GM12878 (cell line): ENCODE measurements around the gene PARN. TPM values are rescaled to one million over a fixed set of nuclear protein-coding genes. Genes with fewer than 3 reads are reported as not detected.

ENCODE experiments used
- ATAC-seq: fragments of 200-7000 bp; cut with Tn5 transposase; 3 replicates; pipeline ENCODE4 v1.9.1; 2020; ENCODE audit warnings: mild to moderate bottlenecking, moderate library complexity
- BruUV-seq: library from RNA; stranded (reverse); fragments of 400-500 nt; replicated peaks from 2 replicates; lab custom pipeline; 2021; lab: Mats Ljungman, UMichigan
- CTCF ChIA-PET: fragments of 300-600 bp; sonication (Branson Sonifier 250); formaldehyde crosslinking; extraction: SDS; loops from one replicate; lab custom pipeline; 2021; ENCODE audit warnings: inconsistent platforms; lab: Yijun Ruan, JAX
- POLR2A ChIA-PET: fragments of 350-600 bp; formaldehyde crosslinking; extraction: SDS; loops from one replicate; lab custom pipeline; 2021; ENCODE audit warnings: inconsistent platforms; lab: Charles Lee
- RAD21 ChIA-PET: fragments of 300-600 bp; sonication (Branson Sonifier 250); formaldehyde crosslinking; loops from one replicate; lab custom pipeline; 2023; ENCODE audit warnings: antibody characterized with exemption; ENCODE audit not compliant: unreplicated experiment; lab: Charles Lee
- SMC1A ChIA-PET: fragments of 300-600 bp; sonication (Branson Sonifier 250); formaldehyde crosslinking; loops from one replicate; lab custom pipeline; 2023; ENCODE audit not compliant: unreplicated experiment, uncharacterized antibody; lab: Charles Lee
- DNase-seq: peaks from one replicate; pipeline ENCODE4 v3.0.0-alpha.2; 2011; ENCODE audit warnings: low read depth, low spot score
- FAIRE-seq: peaks from 3 replicates; lab custom pipeline; 2011; peaks lifted over from hg19 to GRCh38; lab: Jason Lieb, UNC
- H2AFZ ChIP-seq: 2 replicates; pipeline ENCODE4 v1.6.0; 2011; ENCODE audit warnings: low read depth, low read length, control low read depth; ENCODE audit not compliant: control insufficient read depth
- H3K27ac ChIP-seq: 2 replicates; pipeline ENCODE4 v1.5.1; 2011; ENCODE audit warnings: control low read depth; ENCODE audit not compliant: control insufficient read depth, insufficient read depth
- H3K27me3 ChIP-seq, 2 experiments: replicated peaks in 1 of 2; 2 replicates each; pipeline versions ENCODE4 v1.6.0 to v1.6.1; 2011; ENCODE audit warnings: low read length in 1 of 2; ENCODE audit not compliant: control insufficient read depth in 2 of 2, insufficient read depth in 2 of 2
- H3K36me3 ChIP-seq, 2 experiments: 2 replicates each; pipeline ENCODE4 v1.5.1; 2011; ENCODE audit warnings: low read length in 1 of 2; ENCODE audit not compliant: control insufficient read depth in 2 of 2, insufficient read depth in 2 of 2
- H3K4me1 ChIP-seq: 2 replicates; pipeline ENCODE4 v1.6.1; 2011; ENCODE audit warnings: mild to moderate bottlenecking, low read length, moderate library complexity, mixed read lengths; ENCODE audit not compliant: control insufficient read depth, insufficient read depth
- H3K4me2 ChIP-seq: 2 replicates; pipeline ENCODE4 v1.6.0; 2011; ENCODE audit warnings: control low read depth; ENCODE audit not compliant: control insufficient read depth, insufficient read depth
- H3K4me3 ChIP-seq: fragments of 200-600 bp; sonication (generic); 2 replicates; pipeline ENCODE4 v1.5.1; 2016
- H3K79me2 ChIP-seq: 2 replicates; pipeline ENCODE4 v1.6.0; 2011; ENCODE audit warnings: low read length; ENCODE audit not compliant: control insufficient read depth, insufficient read depth
- H3K9ac ChIP-seq: 2 replicates; pipeline ENCODE4 v1.8.0; 2011; ENCODE audit warnings: low read length, control low read depth, mixed read lengths; ENCODE audit not compliant: control insufficient read depth, insufficient read depth
- H3K9me3 ChIP-seq: replicated peaks from 3 replicates; pipeline ENCODE4 v1.5.1; 2011; ENCODE audit warnings: mild to moderate bottlenecking, low read length; ENCODE audit not compliant: control insufficient read depth, insufficient read depth
- H4K20me1 ChIP-seq: 2 replicates; pipeline ENCODE4 v1.6.0; 2011; ENCODE audit not compliant: control insufficient read depth, insufficient read depth
- CREB1 ChIP-seq: IDR thresholded peaks from 2 replicates; pipeline ENCODE4 v1.6.1; 2012; ENCODE audit warnings: low read depth, mild to moderate bottlenecking, inconsistent platforms
- E2F4 ChIP-seq: IDR thresholded peaks from 2 replicates; pipeline ENCODE4 v1.6.1; 2012; ENCODE audit warnings: low read depth, low read length, improper control_type of control experiment
- EP300 ChIP-seq, 2 experiments: fragments of 150-350 bp in 1 of 2; IDR thresholded peaks; 2 replicates each; pipeline ENCODE4 v1.6.1; 2011 to 2012; ENCODE audit warnings: low read depth in 2 of 2, low read length in 2 of 2, borderline replicate concordance in 1 of 2, improper control_type of control experiment in 1 of 2, inconsistent platforms in 1 of 2; ENCODE audit not compliant: control insufficient read depth in 1 of 2
- HDGF ChIP-seq: fragments of 450-650 bp; IDR thresholded peaks from 2 replicates; pipeline ENCODE4 v1.6.1; 2016; ENCODE audit warnings: antibody characterized with exemption
- KAT2A ChIP-seq: conservative IDR thresholded peaks from 2 replicates; pipeline ENCODE4 v1.6.1; 2011; ENCODE audit warnings: low read depth, low read length; ENCODE audit not compliant: control insufficient read depth
- SMAD1 ChIP-seq: fragments of 450-650 bp; IDR thresholded peaks from 2 replicates; pipeline ENCODE4 v1.6.1; 2018; ENCODE audit warnings: mild to moderate bottlenecking, low read depth; ENCODE audit not compliant: partially characterized antibody
- SREBF1 ChIP-seq: IDR thresholded peaks from 2 replicates; pipeline ENCODE4 v1.6.1; 2012; ENCODE audit warnings: mild to moderate bottlenecking, low read length
- ZSCAN29 ChIP-seq: fragments of 450-650 bp; IDR thresholded peaks from 2 replicates; pipeline ENCODE4 v1.6.1; 2017; ENCODE audit warnings: mild to moderate bottlenecking, moderate library complexity
- WGBS: methylation state at CpG from one replicate; pipeline ENCODE4 v1.1.6; 2016; ENCODE audit warnings: low lambda C conversion rate; ENCODE audit not compliant: insufficient replicate concordance, insufficient coverage; ENCODE audit errors: missing lambda C conversion rate; 5-methylcytosine and 5-hydroxymethylcytosine counted together
- in situ Hi-C: fragments of 300-500 bp; cut with MboI; formaldehyde crosslinking; loops from 9 replicates; pipeline ENCODE4 v1.14.3; 2018; ENCODE audit warnings: mixed read lengths
- intact Hi-C: fragments of 100-400 bp; cut with micrococcal nuclease; formaldehyde crosslinking; loops from one replicate; pipeline ENCODE4 v1.14.2; 2022; ENCODE audit not compliant: unreplicated experiment
- polyA plus RNA-seq, 11 experiments: library from polyadenylated mRNA; depleted of rRNA in 4 of 11; unstranded in 6 of 11; stranded (reverse) in 5 of 11; fragments of >200 nt; fragmentation: Nextera tagmentation in 4 of 11; fragmentation: Illumina TruSeq in 1 of 11; extraction: Ambion mirVana in 4 of 11; extraction: Trizol in 1 of 11; gene quantifications; 1 replicate in 1 of 11; 2 replicates in 10 of 11; pipeline versions ENCODE4 v1.2.1 to v1.2.3, GENCODE V29; 2011 to 2016; ENCODE audit warnings: inconsistent platforms in 2 of 11, missing spikeins in 2 of 11, low read depth in 1 of 11
- total RNA-seq, 4 experiments: library from RNA; depleted of rRNA in 3 of 4; stranded (reverse); fragments of >200 nt in 3 of 4; fragmentation: Illumina TruSeq in 1 of 4; extraction: Trizol in 1 of 4; gene quantifications; 2 replicates each; pipeline versions ENCODE4 v1.2.1 to v1.2.3, GENCODE V29; 2013 to 2021

PARN gene
- total and polyA plus RNA-seq, 10 of the 15 experiments (the other 5 are each of a cell fraction or from before 2014, with no cell fraction given), result 15.6 to 77.3 (median 47.7) TPM

- Histone ChIP-seq H3K36me3 (no peaks in the 10 kb centered on the region), H2AFZ (no peak overlapping the region), H4K20me1 (no peaks in the 10 kb centered on the region), H3K79me2 (no peaks in the 10 kb centered on the region), H3K27ac (no peak overlapping the region), H3K4me3 (no peak overlapping the region), H3K9ac (no peak overlapping the region), H3K4me1 (no peaks in the 10 kb centered on the region), H3K4me2 (no peak overlapping the region), H3K9me3 (no peaks in the 10 kb centered on the region; the same call in 2 of the 3 replicates), H3K27me3 (no peaks in the 10 kb centered on the region)
- ChIA-PET POLR2A (no interaction called here), SMC1A (interaction anchor here (0.6 to 1.0 kb wide), 2 partner anchors 88 to 110 kb away, joined by 3 read pairs; no protein-coding TSS in a partner anchor), CTCF (interaction anchor here (1.6 kb wide), 1 partner anchor 10 kb away, joined by 3 read pairs; no protein-coding TSS in a partner anchor), RAD21 (no interaction called here)
- ATAC-seq (no peak), FAIRE-seq (no peak), DNase-seq (no peak)
- intact Hi-C loops (no loop called here), in situ Hi-C loops (no loop called here)
- no TSS peak for BruUV-seq
- TF ChIP-seq KAT2A, result no peak
- no peak for TF ChIP-seq E2F4
- TF ChIP-seq EP300 (IDR thresholded peaks at IDR 0.05; ENCODE audit: borderline replicate concordance in 1 of 2, control insufficient read depth in 1 of 2, low read depth in 2 of 2, low read length in 2 of 2), result no peak
- no peak for TF ChIP-seq SREBF1
- TF ChIP-seq ZSCAN29, result no peak
- TF ChIP-seq CREB1, result no peak
- no peak for TF ChIP-seq HDGF
- TF ChIP-seq SMAD1, result no peak
- 99% methylated on average over 6 of the region's 6 CpGs for WGBS
Measured at GRCh38 chr16:14418795-14419225, 211.2 kb downstream of the PARN start.
